Stimulated activated CD8-positive, alpha-beta memory T cell treated with anti-CD3 and anti-CD28 coated beads, Interleukin-12 subunit alpha, Interleukin-12 subunit beta, amount 100 ng/mL, for 4 hours (primary cell): ENCODE results near the gene PLCD1.
"Not testable (repeated sequence)": the region's sequence is repeated elsewhere in the genome, so short reads cannot be mapped to it uniquely, and the experiment has no call there.

Experiments
- DNase-seq: peaks from one replicate; pipeline ENCODE4 v3.0.0-alpha.2; 2020; ENCODE audit warnings: low read depth

The PLCD1 gene

GRCh38 chr3:37986479-37987314, 42.7 kb downstream of the PLCD1 start:
- DNase-seq: no peak

DNA sequence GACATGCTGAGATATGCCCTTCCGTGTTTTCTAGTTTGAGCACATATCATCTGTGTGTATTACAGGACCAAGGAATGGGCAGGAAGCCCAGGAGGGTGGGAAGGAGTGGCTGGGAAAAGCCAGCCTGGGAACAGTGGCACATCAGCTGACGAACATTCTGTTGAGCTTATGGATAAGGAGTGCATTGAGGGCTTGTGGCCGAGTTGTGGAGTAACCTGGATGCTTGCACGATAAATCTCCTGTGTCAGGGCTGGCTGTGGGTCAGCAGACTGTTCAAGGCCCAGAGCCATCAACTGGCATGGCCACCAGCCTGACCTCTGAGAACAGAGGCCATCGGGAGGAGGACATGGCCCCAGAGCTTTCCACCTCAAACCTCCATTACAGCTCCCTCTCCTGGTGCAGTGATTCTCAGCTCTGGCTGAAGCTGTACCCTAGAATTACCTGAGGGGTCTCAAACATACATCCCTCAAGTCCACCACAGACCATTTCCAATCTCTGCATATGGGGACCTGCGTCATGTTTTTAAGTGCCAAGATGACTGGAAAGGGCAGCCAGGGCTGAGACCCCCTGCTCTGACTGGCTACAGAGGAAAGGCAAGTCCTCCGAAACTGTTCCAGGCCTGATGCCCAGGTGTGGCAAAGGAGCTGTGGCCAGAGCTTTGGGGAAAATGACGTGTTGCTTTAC, 43.7 kb downstream of the PLCD1 start:
- DNase-seq: no peak

- no peak for DNase-seq
Measured at GRCh38 chr3:37984596-37984995, 44.8 kb downstream of the PLCD1 start.

DNA sequence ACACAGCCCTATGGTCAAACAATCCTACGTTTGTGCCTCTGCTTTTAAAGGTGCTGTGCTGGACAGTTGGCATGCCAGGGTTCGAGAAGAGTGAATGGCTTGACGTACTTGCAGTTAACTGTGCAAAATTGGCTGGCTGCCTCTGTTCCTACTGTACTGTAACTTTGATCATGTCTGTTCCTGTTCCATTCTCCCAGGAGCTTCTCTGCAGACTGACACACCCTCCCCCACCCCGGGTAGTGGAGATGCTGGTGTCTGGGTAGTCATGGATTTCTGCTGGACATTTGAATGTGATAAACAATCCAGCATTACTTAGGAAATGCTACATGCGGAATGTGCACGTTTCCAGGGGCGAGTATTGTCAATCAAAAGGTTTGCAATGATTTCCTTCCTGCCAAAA, 45.4 kb downstream of the PLCD1 start:
- DNase-seq: no peak

DNA sequence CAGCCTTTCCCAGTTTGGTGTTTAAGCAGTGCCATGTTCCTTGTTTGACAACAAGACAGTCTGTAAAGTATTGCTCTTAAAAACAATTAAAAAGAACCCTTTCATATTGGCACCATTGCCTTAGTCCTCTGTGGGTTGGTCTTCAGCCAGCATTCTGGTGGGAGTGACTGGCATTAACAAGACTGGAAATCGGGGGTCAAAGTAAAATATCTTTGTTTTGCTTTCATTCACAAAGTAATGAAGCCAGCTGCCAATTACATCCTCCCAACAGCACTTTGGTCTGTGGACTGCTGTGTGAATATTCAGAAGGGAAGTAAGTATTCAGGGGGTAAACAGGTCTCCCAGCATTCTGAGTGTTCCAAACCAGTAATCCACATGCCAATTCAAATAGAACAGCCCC, 47.1 kb downstream of the PLCD1 start:
- DNase-seq: no peak

- DNase-seq: no peak
Measured at GRCh38 chr3:37981348-37981664, 48.1 kb downstream of the PLCD1 start.

DNA sequence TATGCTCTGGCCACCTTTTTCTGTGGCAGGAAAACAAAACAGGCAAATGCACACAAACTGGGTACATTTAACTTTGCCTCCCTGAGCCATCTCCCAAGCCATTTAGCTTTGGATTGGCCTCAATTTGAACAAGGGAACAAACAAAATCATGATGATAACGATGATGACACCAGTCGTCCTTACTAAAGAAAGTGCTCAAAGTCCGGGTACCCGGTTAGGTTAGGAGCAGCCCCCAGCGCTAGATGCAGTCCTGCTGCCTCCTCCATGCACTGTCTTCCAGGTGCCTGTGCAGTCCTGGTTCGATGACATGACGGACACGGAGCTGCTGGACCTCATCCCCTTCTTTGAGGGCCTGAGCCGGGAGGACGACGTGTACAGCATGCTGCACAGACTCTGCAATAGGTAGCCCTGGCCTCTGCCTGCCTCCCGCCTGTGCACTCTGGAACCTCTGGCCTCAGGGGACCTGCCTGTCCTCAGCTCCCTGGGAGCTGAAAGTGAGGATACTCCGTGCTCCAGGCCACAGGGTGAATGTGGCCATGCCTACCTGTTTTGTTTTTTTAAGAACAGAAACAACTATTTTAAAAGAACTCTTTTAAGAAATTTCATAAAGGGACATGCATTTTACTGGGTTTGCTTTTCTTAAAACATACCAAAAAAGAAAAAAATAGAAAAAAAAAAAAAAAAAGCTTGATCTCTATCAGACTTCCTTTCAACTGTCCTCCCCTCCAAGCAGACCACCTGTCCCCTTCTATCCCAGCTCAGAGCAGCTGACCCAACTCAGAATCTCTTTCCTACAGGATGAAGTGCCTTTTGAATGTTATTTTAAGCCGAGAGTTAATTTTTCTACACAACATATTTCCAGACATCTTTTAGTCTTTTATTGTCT, 48.7 kb downstream of the PLCD1 start:
- DNase-seq: no peak

DNA sequence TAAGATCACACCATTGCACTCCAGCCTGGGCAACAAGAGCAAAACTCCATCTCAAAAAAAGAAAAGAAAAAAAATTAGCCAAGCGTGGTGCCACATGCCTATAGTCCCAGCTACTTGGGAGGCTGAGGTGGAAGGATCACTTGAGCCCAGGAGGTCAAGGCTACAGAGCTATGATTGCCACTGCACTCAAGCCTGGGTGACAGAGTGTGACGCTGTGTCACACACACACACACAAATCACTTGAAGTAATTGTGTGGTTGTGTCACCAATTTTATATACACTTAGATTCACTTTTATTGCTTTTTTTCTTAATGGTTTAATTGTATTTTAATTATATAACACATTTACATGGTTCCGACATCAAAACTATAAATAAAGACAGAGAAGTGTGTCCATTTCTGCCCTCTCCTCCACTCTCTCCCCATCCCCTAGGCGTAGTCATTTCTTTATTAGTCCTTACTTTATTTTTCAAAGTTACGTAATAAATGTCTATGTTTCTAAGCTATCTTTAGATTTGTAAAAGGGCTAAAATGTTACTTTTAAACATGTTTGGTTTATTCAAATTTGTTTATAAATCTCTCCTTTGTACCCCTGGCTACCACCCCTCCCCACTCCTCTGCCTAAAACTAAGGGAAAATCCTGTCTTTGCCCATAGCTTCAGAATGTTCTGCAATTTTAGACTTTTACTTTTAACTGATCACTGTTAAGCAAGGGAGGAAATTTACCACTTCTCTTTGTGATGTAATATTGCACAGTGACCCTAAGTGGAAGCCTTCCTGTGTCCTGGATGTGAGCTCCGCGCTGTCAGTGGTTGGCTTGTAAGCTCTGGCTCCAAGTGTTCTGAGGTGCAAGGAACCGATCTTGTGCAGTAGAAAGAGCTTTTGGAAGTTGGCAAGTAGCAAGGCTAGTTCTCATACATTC, 49.6 kb downstream of the PLCD1 start:
- no peak for DNase-seq

- peak; percentile 36 for DNase-seq
Measured at GRCh38 chr3:37974121-37975083, 55.0 kb downstream of the PLCD1 start.

GRCh38 chr3:37973246-37974054, 56.0 kb downstream of the PLCD1 start:
- no peak for DNase-seq

DNA sequence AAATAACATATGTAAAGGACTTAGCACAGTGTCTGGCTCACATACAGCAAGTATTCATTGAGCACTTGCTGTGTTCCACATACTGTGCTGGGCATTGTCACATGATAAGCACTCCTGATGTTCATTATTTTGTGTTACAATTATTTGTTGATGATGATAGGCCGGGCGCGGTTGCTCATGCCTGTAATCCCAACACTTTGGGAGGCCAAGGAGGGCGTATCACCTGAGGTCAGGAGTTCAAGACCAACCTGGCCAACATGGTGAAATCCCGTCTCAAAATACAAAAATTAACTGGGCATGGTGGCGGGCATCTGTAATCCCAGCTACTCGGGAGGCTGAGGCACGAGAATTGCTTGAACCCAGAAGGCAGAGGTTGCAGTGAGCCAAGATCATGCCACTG, 57.4 kb downstream of the PLCD1 start:
- not testable (repeated sequence) for DNase-seq

GRCh38 chr3:37971467-37971866, 58.0 kb downstream of the PLCD1 start:
- no peak for DNase-seq

GRCh38 chr3:37970802-37971201, 58.6 kb downstream of the PLCD1 start:
- no peak for DNase-seq

- no peak for DNase-seq
Measured at GRCh38 chr3:37969596-37970100, 59.8 kb downstream of the PLCD1 start.

- no peak for DNase-seq
Measured at GRCh38 chr3:37968813-37969595, 60.4 kb downstream of the PLCD1 start.

- no peak for DNase-seq
Measured at GRCh38 chr3:37968199-37968598, 61.2 kb downstream of the PLCD1 start.

- DNase-seq: no peak
Measured at GRCh38 chr3:37967260-37967881, 62.1 kb downstream of the PLCD1 start.

- DNase-seq: no peak
Measured at GRCh38 chr3:37964716-37965115, 64.7 kb downstream of the PLCD1 start.
